GM18526 (cell line): ENCODE results near the gene PDZK1.

ENCODE experiments used
- POLR2A ChIP-seq: IDR thresholded peaks from 3 replicates; pipeline ENCODE4 v1.6.1; 2011; ENCODE audit not compliant: insufficient read length; ENCODE audit errors: extremely low read depth

The PDZK1 gene

GRCh38 chr1:145716641-145717345 is 9.6 kb upstream of the PDZK1 start:
- TF ChIP-seq POLR2A = no peak

- TF ChIP-seq POLR2A = no peak
Observed at GRCh38 chr1:145714524-145715111, 7.5 kb upstream of the PDZK1 start.

GRCh38 chr1:145711213-145711651 is 4.1 kb upstream of the PDZK1 start:
- no peak for TF ChIP-seq POLR2A

- no peak for TF ChIP-seq POLR2A
Observed at GRCh38 chr1:145710291-145711027, 3.3 kb upstream of the PDZK1 start.

GRCh38 chr1:145708063-145708462 is 895 bp upstream of the PDZK1 start:
- no peak for TF ChIP-seq POLR2A

- TF ChIP-seq POLR2A = no peak
Observed at GRCh38 chr1:145706086-145706664, 993 bp downstream of the PDZK1 start.

DNA sequence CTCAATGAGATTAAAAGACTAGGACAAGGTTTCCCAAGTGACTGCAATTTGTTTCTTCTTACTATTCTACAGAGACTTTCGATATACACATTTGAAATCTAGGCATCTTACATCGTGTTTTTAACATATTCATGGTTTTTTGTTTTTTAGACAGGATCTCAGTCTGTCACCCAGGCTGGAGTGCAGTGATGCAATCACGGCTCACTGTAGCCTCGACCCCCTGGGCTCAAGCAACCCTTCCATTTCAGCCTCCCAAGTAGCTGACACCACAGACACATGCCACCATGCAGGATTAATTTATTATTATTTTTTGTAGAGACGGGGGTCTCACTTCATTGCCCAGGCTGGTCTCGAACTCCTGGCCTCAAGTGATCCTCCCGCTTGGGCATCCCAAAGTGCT is 1.5 kb downstream of the PDZK1 start:
- TF ChIP-seq POLR2A = no peak

GRCh38 chr1:145702826-145703225 is 4.3 kb downstream of the PDZK1 start:
- TF ChIP-seq POLR2A = no peak

DNA sequence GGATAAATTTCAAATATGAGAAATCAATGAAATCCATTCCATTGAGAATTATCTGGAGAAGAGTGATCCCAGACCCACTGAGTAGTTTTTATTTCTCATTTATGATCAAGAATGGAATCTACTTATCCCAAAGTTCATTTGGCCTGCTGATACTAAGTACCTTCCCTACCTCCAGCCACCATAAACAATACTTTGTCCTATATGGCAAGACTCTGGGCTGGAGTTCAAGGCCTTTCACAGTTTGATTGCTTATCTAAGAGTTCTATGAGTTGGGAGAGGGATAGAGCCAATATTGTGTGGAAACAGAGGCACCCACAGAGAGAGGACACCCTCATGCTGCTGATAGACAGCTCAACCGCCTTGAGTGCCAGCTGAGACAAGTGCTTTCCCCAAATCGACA is 5.1 kb downstream of the PDZK1 start:
- no peak for TF ChIP-seq POLR2A

GRCh38 chr1:145701306-145701862 is 5.8 kb downstream of the PDZK1 start:
- no peak for TF ChIP-seq POLR2A

DNA sequence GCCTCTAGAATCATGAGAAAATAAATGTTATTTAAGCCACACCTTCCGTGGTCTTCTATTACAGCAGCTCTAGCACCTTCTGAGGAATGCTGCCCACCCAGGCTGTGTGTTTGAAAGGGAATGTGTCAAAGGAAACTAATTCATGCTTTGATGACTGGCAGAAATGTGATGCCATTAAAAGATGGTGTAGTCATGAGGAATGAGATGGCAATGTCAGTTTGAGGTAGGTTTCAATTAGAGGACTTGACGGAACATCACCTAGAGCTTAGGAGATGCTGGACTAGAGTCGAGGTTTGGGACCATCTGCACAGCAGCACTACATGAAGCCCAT is 10.6 kb downstream of the PDZK1 start:
- TF ChIP-seq POLR2A = no peak

DNA sequence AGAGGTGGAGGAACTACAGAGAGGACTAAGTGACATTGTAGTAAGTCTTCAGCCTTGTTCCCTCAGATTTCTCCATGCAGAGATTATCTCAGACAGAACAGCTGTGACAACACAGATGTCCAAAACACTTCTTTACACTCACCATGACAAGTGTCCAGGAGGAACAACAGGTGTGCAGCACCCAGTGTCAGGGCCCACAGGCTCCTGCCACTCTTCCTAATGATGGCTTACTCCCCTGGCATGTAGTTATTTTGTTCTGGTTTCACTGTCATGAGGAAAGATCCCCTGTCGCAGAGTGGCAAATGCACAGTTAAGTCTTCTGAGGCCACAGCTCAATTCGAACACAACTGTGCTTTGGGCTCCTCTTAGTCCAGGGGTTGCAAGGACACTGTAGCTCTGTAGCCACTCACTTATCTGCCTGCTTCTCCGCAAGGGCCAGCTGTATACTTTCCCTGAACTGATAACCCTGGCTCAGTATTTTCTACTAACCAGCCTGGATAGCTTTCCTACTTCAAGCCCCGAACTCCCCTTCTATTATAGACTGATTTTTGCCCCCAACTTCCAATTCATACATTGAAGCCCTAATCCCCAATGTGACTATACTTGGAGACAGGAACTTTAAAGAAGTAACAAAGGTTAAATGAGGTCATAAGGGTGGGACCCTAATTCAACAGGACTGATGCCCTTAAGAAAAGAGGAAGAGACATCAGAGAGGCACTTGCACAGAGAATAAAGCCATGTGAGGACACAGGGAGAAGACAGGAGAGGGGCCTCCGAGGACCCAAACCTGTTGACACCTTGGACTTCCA is 11.1 kb downstream of the PDZK1 start:
- no peak for TF ChIP-seq POLR2A

DNA sequence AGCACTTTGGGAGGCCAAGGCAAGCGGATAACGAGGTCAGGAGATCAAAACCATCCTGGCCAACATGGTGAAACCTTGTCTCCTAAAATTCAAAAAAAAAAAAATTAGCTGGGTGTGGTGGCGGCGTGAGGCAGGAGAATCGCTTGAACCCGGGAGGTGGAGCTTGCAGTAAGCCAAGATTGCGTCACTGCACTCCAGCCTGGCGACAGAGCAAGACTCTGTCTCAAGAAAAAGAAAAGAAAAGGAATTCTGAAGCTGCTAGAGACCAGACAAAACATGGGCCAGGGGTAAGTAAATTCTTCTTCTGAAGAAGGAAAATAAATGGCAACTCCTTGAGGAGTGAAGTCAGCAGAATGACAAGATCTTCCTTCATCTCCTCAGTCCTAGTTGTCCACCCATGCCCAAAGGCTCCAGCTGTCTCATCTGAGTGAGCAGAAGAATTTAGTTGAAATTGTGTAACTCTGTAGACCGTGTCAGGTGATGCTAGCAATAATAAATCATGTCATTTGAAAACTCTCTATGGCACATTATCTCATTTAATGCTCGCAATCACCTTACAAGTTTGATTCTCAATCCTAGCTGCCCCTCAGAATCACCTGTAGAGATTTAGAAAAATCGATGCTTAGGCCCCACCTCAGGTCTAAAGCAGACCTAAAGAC is 14.3 kb downstream of the PDZK1 start:
- TF ChIP-seq POLR2A = no peak

DNA sequence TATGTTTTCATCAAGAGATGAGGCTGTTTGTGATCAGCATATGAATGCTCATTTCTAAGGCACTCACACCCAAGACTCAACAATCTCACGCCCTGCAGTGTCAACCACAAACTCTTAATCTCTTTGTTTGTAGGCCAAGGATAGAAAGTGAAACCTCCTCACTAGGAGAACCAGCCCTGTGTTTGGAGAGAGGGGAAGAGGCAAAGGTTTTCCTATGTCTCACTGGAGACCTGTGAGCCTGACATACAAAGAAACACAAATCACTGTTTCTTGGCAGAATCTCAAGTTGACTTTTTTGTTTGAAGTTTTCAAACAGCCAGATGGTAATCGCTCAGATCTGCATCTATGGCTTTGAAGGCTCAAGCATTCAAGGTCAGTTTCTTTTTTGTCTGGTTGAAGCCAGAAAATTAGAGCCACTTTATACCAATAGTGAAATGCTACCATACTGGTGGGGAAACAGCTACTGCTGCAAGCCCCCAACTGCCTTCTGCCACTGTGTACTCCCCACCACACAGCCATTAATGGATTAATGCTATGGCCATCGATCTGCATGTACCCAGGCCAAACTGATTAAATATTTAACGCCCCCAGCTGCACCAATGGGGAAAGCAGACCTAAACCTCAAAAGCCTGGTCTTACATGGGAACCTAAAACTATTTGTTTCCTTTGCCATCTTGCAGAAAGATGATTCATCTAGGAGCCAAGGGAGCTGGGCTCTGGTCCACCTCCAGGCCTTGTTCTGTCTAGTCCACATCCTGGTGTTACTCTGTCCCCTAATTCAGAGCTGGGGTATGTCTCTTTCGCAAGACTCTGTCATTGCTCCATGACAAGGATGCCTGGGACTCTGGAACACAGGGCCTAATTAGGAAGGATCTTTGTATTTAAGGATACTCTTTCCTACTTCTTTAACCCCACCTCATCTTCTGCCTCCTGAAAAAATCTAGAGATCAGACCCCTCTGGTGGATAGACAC is 16.3 kb downstream of the PDZK1 start:
- TF ChIP-seq POLR2A = no peak

GRCh38 chr1:145689922-145690321 is 17.2 kb downstream of the PDZK1 start:
- no peak for TF ChIP-seq POLR2A
